SK-N-SH (cell line): Measurements from ENCODE around the gene QSOX1. TPM values are rescaled to one million over a fixed set of nuclear protein-coding genes. Genes with fewer than 3 reads are reported as not detected.

ENCODE experiments used
- CTCF ChIA-PET: fragments of 300-600, 350-600 bp; formaldehyde crosslinking; extraction: SDS; loops from one replicate; lab custom pipeline; 2021; lab: Yijun Ruan, JAX
- POLR2A ChIA-PET: fragments of 350-600 bp; sonication (Branson Sonifier 250); formaldehyde crosslinking; extraction: SDS; loops from one replicate; lab custom pipeline; 2020; ENCODE audit warnings: antibody characterized with exemption, inconsistent platforms; lab: Yijun Ruan, JAX
- DNase-seq: peaks from one replicate; pipeline ENCODE4 v3.0.0; 2012
- H2AFZ ChIP-seq: fragments of 200-600 bp; sonication (generic); 2 replicates; pipeline ENCODE4 v1.8.1; 2016; ENCODE audit warnings: antibody characterized with exemption, mild to moderate bottlenecking, low read depth
- H3F3A ChIP-seq: fragments of 200-600 bp; sonication (generic); replicated peaks from 2 replicates; pipeline ENCODE3; 2016; ENCODE audit warnings: antibody characterized with exemption, mild to moderate bottlenecking; ENCODE audit not compliant: insufficient read depth
- H3K27ac ChIP-seq, 2 experiments: fragments of 200-500 bp in 1 of 2; fragments of 200-600 bp in 1 of 2; sonication (Bioruptor generic) in 1 of 2; sonication (generic), shearing (Covaris generic) in 1 of 2; 2 replicates each; pipeline versions ENCODE4 v1.5.1 to v1.6.1; 2014 to 2016; ENCODE audit warnings: low read depth in 2 of 2, inconsistent platforms in 1 of 2, low read length in 1 of 2, mild to moderate bottlenecking in 1 of 2, mixed read lengths in 1 of 2
- H3K27me3 ChIP-seq: fragments of 200-600 bp; sonication (generic), shearing (Covaris generic); 2 replicates; pipeline ENCODE4 v1.6.1; 2016; ENCODE audit warnings: mixed run types; ENCODE audit not compliant: insufficient read depth
- H3K36me3 ChIP-seq, 2 experiments: fragments of 200-500 bp in 1 of 2; fragments of 200-600 bp in 1 of 2; sonication (Bioruptor generic) in 1 of 2; sonication (generic) in 1 of 2; replicated peaks in 1 of 2; 2 replicates each; pipeline versions ENCODE3 to v1.5.1; 2014 to 2016; ENCODE audit warnings: low read length in 1 of 2, mild to moderate bottlenecking in 1 of 2; ENCODE audit not compliant: insufficient read depth in 2 of 2, control insufficient read depth in 1 of 2
- H3K4me1 ChIP-seq, 2 experiments: fragments of 200-500 bp in 1 of 2; fragments of 200-600 bp in 1 of 2; sonication (Bioruptor generic) in 1 of 2; sonication (generic), shearing (Covaris generic) in 1 of 2; 2 replicates each; pipeline versions ENCODE4 v1.5.1 to v1.6.1; 2014 to 2016; ENCODE audit warnings: low read depth in 1 of 2, low read length in 1 of 2, mixed run types in 1 of 2; ENCODE audit not compliant: insufficient read depth in 2 of 2, control insufficient read depth in 1 of 2
- H3K4me2 ChIP-seq: fragments of 200-600 bp; sonication (generic), shearing (Covaris generic); 2 replicates; pipeline ENCODE4 v1.6.1; 2017; ENCODE audit warnings: mixed run types
- H3K4me3 ChIP-seq, 2 experiments: fragments of 200-500 bp in 1 of 2; fragments of 200-600 bp in 1 of 2; sonication (Bioruptor generic) in 1 of 2; sonication (generic), shearing (Covaris generic) in 1 of 2; 2 replicates each; pipeline versions ENCODE4 v1.5.1 to v1.8.1; 2014 to 2016; ENCODE audit warnings: low read depth in 2 of 2, inconsistent platforms in 1 of 2, low read length in 1 of 2, mild to moderate bottlenecking in 1 of 2, mixed read lengths in 1 of 2, moderate library complexity in 1 of 2
- H3K79me2 ChIP-seq: fragments of 200-600 bp; sonication (generic); 2 replicates; pipeline ENCODE4 v1.8.1; 2017; ENCODE audit warnings: mild to moderate bottlenecking; ENCODE audit not compliant: insufficient read depth
- H3K9ac ChIP-seq: fragments of 200-600 bp; sonication (generic); 2 replicates; pipeline ENCODE4 v1.6.1; 2017; ENCODE audit warnings: mixed run types
- H3K9me2 ChIP-seq: fragments of 200-600 bp; sonication (generic); 2 replicates; pipeline ENCODE4 v1.6.1; 2017; ENCODE audit warnings: mixed run types
- H3K9me3 ChIP-seq: fragments of 200-600 bp; sonication (generic); 2 replicates; pipeline ENCODE4 v1.6.1; 2017; ENCODE audit warnings: mixed run types, mild to moderate bottlenecking, moderate library complexity
- H4K20me1 ChIP-seq: fragments of 200-600 bp; sonication (generic); 2 replicates; pipeline ENCODE4 v1.6.1; 2017; ENCODE audit warnings: mild to moderate bottlenecking, mixed run types; ENCODE audit not compliant: insufficient read depth
- CHD2 ChIP-seq: fragments of 150-350 bp; IDR thresholded peaks from 2 replicates; pipeline ENCODE4 v1.6.1; 2018; ENCODE audit warnings: low read length; ENCODE audit not compliant: partially characterized antibody
- ELF1 ChIP-seq: IDR thresholded peaks from 2 replicates; pipeline ENCODE4 v1.4.0; 2012
- EZH2phosphoT487 ChIP-seq: fragments of 200-600 bp; sonication (generic); IDR thresholded peaks from 2 replicates; pipeline ENCODE4 v1.6.1; 2017; ENCODE audit warnings: low read depth, mixed run types, mild to moderate bottlenecking, antibody characterized with exemption, moderate library complexity, borderline replicate concordance
- FOSL2 ChIP-seq: IDR thresholded peaks from 2 replicates; pipeline ENCODE4 v1.4.0; 2012; ENCODE audit warnings: low read depth, mild to moderate bottlenecking, moderate library complexity, borderline replicate concordance
- JUND ChIP-seq: IDR thresholded peaks from 2 replicates; pipeline ENCODE4 v1.4.0; 2012
- RAD21 ChIP-seq: IDR thresholded peaks from 2 replicates; pipeline ENCODE4 v1.6.1; 2012; ENCODE audit warnings: mild to moderate bottlenecking, low read length
- SMC3 ChIP-seq: IDR thresholded peaks from 2 replicates; pipeline ENCODE4 v1.6.1; 2012; ENCODE audit warnings: low read depth, low read length, improper control_type of control experiment
- WGBS: methylation state at CpG from one replicate; pipeline ENCODE4 v1.1.6; 2017; ENCODE audit warnings: low lambda C conversion rate; 5-methylcytosine and 5-hydroxymethylcytosine counted together
- polyA plus RNA-seq, 3 experiments: library from polyadenylated mRNA; depleted of rRNA; stranded (reverse); fragments of >200 nt; gene quantifications; 2 replicates each; pipeline ENCODE4 v1.2.3, GENCODE V29; 2012
- TF ChIP-seq, protein P1 (sequence below): IDR thresholded peaks from 2 replicates; pipeline ENCODE4 v1.4.0; 2012; ENCODE audit warnings: low read depth
- TF ChIP-seq, protein P2 (sequence below): IDR thresholded peaks from 2 replicates; pipeline ENCODE4 v1.4.0; 2012; ENCODE audit warnings: low read depth, borderline replicate concordance
- TF ChIP-seq, protein P3 (sequence below): IDR thresholded peaks from 2 replicates; pipeline ENCODE4 v1.4.0; 2012; ENCODE audit warnings: low read depth, borderline replicate concordance
- TF ChIP-seq, protein P4 (sequence below): IDR thresholded peaks from 2 replicates; pipeline ENCODE4; 2012

The QSOX1 gene
- polyA plus RNA-seq, 1 of the 3 experiments (the other 2 are of a cell fraction) = 359 TPM

DNA sequence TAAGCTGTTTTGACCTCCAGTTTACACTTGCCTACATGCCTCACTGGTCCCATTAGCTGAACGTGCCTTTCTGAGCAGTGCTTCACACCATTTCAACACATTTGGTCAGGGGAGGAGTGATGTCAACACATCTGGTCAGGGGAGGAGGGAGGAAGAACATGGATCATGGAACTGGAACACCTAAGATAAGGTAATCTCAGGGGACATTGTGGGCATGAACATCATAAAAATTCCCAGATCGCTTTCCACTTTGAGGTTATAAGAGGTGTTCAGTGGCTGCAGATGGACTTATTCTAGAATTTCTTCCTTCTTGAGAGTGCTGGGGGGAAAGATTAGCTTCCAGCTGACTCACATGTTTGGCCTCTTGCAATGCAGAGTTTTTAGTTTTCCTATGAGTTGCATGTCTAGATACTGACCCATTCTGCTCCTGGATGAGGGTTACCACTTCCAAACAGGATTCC is 2.0 kb downstream of the QSOX1 start:
- H3K4me2 ChIP-seq = peak overlapping the region; percentile 89
- ChIA-PET POLR2A (no interaction called here), CTCF (interaction anchor here (1.4 kb wide), 2 partner anchors 11 to 31 kb away, joined by 3 to 5 read pairs; no protein-coding TSS in a partner anchor)
- peaks cover 69% of the 10 kb centered on the region for H3K79me2 ChIP-seq
- peaks cover 23% of the 10 kb centered on the region for H3F3A ChIP-seq
- no peak overlapping the region; the same call in 1 of the 2 replicates for H3K9ac ChIP-seq
- no peaks in the 10 kb centered on the region for H3K27me3 ChIP-seq
- peaks cover 0 to 5% of the 10 kb centered on the region in 2 experiments for H3K36me3 ChIP-seq
- H3K9me2 ChIP-seq = no peaks in the 10 kb centered on the region
- 88% methylated on average over 2 of the region's 2 CpGs for WGBS
- no peaks in the 10 kb centered on the region for H3K9me3 ChIP-seq
- peaks cover 24% of the 10 kb centered on the region; the same call in 1 of the 2 replicates for H4K20me1 ChIP-seq
- TF ChIP-seq, protein P1, sequence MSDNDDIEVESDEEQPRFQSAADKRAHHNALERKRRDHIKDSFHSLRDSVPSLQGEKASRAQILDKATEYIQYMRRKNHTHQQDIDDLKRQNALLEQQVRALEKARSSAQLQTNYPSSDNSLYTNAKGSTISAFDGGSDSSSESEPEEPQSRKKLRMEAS = peak; percentile 50; the same call in 1 of the 2 replicates
- TF ChIP-seq RAD21 (no peak), JUND (peak; percentile 27), EZH2phosphoT487 (no peak), SMC3 (no peak), ELF1 (no peak)
- TF ChIP-seq, protein P2, sequence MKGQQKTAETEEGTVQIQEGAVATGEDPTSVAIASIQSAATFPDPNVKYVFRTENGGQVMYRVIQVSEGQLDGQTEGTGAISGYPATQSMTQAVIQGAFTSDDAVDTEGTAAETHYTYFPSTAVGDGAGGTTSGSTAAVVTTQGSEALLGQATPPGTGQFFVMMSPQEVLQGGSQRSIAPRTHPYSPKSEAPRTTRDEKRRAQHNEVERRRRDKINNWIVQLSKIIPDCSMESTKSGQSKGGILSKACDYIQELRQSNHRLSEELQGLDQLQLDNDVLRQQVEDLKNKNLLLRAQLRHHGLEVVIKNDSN = no peak
- TF ChIP-seq, protein P3, sequence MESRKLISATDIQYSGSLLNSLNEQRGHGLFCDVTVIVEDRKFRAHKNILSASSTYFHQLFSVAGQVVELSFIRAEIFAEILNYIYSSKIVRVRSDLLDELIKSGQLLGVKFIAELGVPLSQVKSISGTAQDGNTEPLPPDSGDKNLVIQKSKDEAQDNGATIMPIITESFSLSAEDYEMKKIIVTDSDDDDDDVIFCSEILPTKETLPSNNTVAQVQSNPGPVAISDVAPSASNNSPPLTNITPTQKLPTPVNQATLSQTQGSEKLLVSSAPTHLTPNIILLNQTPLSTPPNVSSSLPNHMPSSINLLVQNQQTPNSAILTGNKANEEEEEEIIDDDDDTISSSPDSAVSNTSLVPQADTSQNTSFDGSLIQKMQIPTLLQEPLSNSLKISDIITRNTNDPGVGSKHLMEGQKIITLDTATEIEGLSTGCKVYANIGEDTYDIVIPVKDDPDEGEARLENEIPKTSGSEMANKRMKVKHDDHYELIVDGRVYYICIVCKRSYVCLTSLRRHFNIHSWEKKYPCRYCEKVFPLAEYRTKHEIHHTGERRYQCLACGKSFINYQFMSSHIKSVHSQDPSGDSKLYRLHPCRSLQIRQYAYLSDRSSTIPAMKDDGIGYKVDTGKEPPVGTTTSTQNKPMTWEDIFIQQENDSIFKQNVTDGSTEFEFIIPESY = no peak
- TF ChIP-seq, all 33 proteins: peak for 2
- Histone ChIP-seq H3K4me1 (peaks cover 15 to 24% of the 10 kb centered on the region in 2 experiments), H3K27ac (peak overlapping the region in 1 of 2 experiments; percentile 72; a peak in 2 of 4 replicates), H2AFZ (no peak overlapping the region), H3K4me3 (peak overlapping the region in 1 of 2 experiments; percentile 82; a peak in 2 of 4 replicates)
- DNase-seq = no peak

DNA sequence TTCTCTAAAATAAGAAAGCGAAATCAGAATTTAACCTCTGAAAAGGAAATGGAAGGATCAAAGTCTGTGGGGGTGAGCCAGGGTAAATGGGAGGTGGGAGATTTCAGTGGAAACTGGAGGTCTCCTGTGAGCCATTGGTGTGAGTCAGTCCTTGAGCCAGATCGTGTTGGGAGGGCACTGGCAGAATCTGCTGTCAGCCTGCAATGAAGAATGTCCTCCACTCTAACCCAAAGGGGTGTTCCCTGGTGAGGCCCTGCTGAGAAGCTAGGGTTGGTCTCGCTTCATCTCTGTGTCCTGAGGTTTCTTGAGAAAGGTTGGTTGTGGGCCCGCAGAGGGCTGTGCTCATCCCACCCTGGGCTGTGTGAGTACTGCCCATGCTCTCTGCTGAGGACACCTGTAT is 2.4 kb downstream of the QSOX1 start:
- Histone ChIP-seq H3K9ac (no peak overlapping the region; the same call in 1 of the 2 replicates), H3K9me2 (no peaks in the 10 kb centered on the region), H3F3A (peaks cover 18% of the 10 kb centered on the region), H3K36me3 (peaks cover 0 to 7% of the 10 kb centered on the region in 2 experiments), H3K4me1 (peaks cover 10 to 24% of the 10 kb centered on the region in 2 experiments), H3K9me3 (no peaks in the 10 kb centered on the region), H3K4me3 (peak overlapping the region in 1 of 2 experiments; percentile 82; a peak in 2 of 4 replicates), H3K27ac (peak overlapping the region in 1 of 2 experiments; percentile 72; a peak in 2 of 4 replicates), H3K4me2 (peak overlapping the region; percentile 89), H2AFZ (no peak overlapping the region), H3K27me3 (no peaks in the 10 kb centered on the region), H4K20me1 (peaks cover 24% of the 10 kb centered on the region; the same call in 1 of the 2 replicates), H3K79me2 (peaks cover 74% of the 10 kb centered on the region)
- 62% methylated on average over 4 of the region's 4 CpGs for WGBS
- ChIA-PET CTCF (interaction anchor here (1.4 to 2.7 kb wide), 3 partner anchors 11 to 30 kb away, joined by 3 to 11 read pairs (median 5); no protein-coding TSS in a partner anchor), POLR2A (no interaction called here)
- TF ChIP-seq JUND (peak; percentile 6), FOSL2 (peak; percentile 7; the same call in 1 of the 2 replicates), CHD2 (no peak)
- TF ChIP-seq, protein P4, sequence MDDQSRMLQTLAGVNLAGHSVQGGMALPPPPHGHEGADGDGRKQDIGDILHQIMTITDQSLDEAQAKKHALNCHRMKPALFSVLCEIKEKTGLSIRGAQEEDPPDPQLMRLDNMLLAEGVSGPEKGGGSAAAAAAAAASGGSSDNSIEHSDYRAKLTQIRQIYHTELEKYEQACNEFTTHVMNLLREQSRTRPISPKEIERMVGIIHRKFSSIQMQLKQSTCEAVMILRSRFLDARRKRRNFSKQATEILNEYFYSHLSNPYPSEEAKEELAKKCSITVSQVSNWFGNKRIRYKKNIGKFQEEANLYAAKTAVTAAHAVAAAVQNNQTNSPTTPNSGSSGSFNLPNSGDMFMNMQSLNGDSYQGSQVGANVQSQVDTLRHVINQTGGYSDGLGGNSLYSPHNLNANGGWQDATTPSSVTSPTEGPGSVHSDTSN = peak; percentile 86
- DNase-seq = no peak
